NCI-H1694 treated with DMSO at 0.1 percent for 48 hours (cell line): Measurements from ENCODE around the gene BAHCC1.

ENCODE experiments used
- DNase-seq: peaks from one replicate; lab custom pipeline; 2025; lab: John Stamatoyannopoulos, UW

The BAHCC1 gene

GRCh38 chr17:81386646-81387099, 8.6 kb upstream of the BAHCC1 start:
- DNase-seq: no peak

GRCh38 chr17:81387100-81388090, 7.9 kb upstream of the BAHCC1 start:
- DNase-seq: no peak

- no peak for DNase-seq
Measured at GRCh38 chr17:81388091-81388611, 7.1 kb upstream of the BAHCC1 start.

GRCh38 chr17:81388612-81389367, 6.5 kb upstream of the BAHCC1 start:
- DNase-seq: no peak

GRCh38 chr17:81389585-81389984, 5.7 kb upstream of the BAHCC1 start:
- DNase-seq: no peak

- no peak for DNase-seq
Measured at GRCh38 chr17:81390029-81390872, 5.0 kb upstream of the BAHCC1 start.

- no peak for DNase-seq
Measured at GRCh38 chr17:81390873-81391255, 4.4 kb upstream of the BAHCC1 start.

- no peak for DNase-seq
Measured at GRCh38 chr17:81391293-81391935, 3.8 kb upstream of the BAHCC1 start.

GRCh38 chr17:81391936-81392908, 3.0 kb upstream of the BAHCC1 start:
- no peak for DNase-seq

- no peak for DNase-seq
Measured at GRCh38 chr17:81392909-81393654, 2.2 kb upstream of the BAHCC1 start.

GRCh38 chr17:81393684-81394376, 1.4 kb upstream of the BAHCC1 start:
- DNase-seq: peak; percentile 99

GRCh38 chr17:81394377-81394920, 808 bp upstream of the BAHCC1 start:
- no peak for DNase-seq

GRCh38 chr17:81395600-81396277, 482 bp downstream of the BAHCC1 start:
- DNase-seq: peak; percentile 69

GRCh38 chr17:81396278-81396721, 1.0 kb downstream of the BAHCC1 start:
- no peak for DNase-seq

- peak; percentile 46 for DNase-seq
Measured at GRCh38 chr17:81396722-81397313, 1.6 kb downstream of the BAHCC1 start.

- DNase-seq: peak; percentile 41
Measured at GRCh38 chr17:81397314-81398175, 2.3 kb downstream of the BAHCC1 start.
